HG03159 (cell line): Measurements from ENCODE around the gene GNAL.
"Not testable (repeated sequence)": the region's sequence is repeated elsewhere in the genome, so short reads cannot be mapped to it uniquely, and the experiment has no call there.

Experiments used
- ATAC-seq: cut with Tn5 transposase; IDR thresholded peaks from one replicate; pipeline ENCODE4 v1.9.1; 2021; ENCODE audit warnings: mild to moderate bottlenecking, moderate library complexity; ENCODE audit not compliant: unreplicated experiment

The GNAL gene

GRCh38 chr18:11688972-11689668 lies at the start of gene GNAL:
Gene GNAL (plus strand): TSS chr18:11689264. CDS start chr18:11689564, 300 bp downstream.
- ATAC-seq = peak; percentile 72

DNA sequence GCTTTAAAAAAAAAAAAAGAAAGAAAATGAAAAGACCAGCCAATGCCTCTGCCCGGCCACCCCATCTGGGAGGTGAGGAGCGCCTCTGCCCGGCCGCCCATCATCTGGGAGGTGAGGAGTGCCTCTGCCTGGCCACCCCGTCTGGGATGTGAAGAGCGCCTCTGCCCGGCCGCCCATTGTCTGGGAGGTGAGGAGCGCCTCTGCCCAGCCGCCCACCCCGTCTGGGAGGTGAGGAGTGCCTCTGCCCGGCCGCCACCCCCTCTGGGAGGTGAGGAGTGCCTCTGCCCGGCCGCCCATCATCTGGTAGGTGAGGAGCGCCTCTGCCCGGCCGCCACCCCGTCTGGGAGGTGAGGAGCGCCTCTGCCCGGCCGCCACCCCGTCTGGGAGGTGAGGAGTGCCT lies 41.8 kb upstream of the GNAL start:
- not testable (repeated sequence) for ATAC-seq

GRCh38 chr18:11647804-11648203 lies 41.3 kb upstream of the GNAL start:
- not testable (repeated sequence) for ATAC-seq

DNA sequence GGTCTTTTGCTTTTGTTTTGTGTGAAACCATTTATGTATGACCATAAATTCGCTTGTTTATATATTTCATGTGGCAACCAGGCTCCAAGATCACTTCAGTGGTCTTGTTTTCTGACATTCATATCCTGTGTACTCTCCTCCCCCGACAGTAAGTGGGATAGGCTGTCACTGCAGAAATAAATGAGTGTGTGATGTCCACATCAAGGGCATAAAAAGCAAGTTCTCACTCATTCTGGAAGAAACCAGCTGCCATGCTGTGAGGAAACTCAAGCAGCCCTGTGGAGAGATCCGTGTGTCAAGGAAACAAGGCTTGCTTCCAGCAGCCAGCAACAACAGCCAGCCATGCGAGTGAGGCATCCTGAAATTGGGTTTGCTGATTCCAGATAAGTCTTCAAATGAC lies 39.2 kb upstream of the GNAL start:
- no peak for ATAC-seq

DNA sequence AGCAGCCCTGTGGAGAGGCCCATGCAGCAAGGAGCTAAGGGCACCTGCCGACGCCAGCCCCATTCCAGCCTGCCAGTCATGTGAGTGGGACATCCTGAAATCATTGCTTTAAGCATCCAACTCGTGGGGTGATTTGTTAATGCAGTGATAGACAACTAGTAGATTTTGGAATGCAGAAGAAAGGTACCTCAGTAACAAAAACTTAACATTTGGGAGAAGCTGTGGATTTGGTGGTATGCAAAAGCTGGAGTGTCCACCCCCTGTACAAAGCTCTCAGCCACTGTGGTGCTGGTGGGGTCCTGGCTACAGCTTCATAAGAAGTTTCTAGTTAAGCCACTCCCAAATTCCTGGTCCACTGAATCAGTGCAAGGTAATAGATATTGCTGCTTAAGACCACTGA lies 37.2 kb upstream of the GNAL start:
- ATAC-seq = no peak

GRCh38 chr18:11653521-11653920 lies 35.5 kb upstream of the GNAL start:
- ATAC-seq = no peak

DNA sequence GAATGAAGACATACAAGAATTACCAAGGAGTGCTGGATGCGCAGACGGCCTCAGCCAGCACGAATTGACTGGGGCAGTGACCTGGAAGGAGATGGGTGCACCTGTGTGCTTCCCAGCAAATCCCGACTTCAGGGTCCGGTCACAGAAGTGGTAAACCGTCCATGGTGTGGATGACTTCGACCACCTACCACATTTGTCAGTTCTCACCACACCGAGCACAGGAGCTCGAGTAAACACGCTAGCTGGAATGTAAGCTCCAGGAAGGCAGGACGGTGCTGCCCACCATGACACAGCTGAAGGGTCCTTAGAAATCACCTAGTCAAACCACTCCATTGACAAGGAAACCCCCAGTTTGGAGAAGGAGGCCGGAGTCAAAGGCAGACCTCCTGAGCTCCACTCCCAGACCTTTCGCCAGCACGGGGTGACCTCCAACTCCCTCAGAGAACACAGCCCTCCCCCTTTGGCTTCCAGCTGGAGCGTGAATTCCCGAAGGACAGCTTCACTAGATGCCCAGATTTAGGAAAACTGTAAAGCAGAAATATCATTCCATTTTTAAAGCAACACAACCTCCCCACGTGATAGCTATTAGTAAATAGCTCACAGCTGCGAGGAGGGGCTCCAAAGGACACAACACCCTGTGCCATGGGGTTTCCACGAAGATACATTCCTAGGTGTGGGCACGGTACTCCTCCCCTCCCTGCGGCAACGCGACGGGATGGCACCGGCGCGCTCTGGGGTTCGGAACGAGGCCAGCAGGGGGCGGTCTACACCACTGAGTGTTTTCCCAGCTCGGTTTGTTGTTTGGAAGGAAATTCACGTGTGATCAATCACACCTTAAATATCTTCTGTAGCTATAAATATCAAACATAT lies 34.1 kb upstream of the GNAL start:
- no peak for ATAC-seq

DNA sequence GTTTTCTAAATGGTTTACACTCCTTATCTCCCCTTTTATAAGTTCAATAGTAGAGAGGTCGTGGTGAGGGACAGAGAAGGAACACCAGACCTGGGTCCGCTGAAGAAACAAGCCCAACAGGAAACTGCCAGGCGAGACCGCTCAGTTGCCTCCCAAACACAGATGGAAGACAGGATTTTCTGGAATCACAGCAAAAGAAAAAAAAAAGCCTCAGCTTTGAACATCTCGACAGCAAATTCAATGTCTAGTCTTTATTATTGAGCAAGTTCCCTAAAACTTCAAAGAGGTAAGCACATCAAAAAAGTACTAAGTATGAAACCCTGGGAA lies 33.5 kb upstream of the GNAL start:
- ATAC-seq = no peak

GRCh38 chr18:11657152-11657551 lies 31.9 kb upstream of the GNAL start:
- ATAC-seq = no peak

DNA sequence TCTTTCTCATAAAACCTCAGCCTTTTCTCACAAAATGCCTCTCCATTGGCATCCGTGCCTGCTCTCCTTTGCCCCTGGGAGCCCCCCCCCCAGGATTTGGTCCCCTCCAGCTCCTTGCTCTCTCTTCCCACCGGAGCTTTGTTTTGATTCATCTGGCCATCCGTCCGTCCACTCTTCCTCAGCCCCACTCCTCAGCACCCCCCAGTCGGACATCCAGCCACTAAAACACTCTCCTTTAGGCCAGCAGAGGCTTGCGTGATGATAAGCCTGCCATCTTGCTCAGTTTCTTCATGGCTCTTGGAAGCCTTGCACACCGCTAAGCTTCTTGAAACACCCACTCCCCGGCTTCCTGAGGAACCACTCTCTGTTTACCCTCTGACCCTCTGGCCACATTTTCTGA lies 31.5 kb upstream of the GNAL start:
- ATAC-seq = no peak

DNA sequence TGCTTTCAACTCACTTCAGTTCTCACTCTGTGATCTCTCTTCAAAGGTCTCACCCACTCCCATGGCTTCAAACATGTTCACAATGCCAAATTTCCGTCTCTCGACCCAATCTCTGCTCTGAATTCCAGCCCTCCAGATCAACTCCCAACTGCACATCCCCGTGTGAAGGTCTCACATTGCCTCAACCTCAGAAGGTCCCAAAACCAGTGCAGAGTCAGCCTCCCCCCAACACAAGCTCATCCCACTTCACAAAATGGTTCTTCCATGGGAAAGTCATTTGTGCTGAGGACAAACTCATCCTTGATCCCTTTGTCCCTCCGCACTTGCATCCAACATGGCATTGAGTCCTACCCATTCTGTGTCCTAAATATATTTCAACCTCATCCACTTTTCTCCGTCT lies 31.0 kb upstream of the GNAL start:
- no peak for ATAC-seq

GRCh38 chr18:11658989-11659388 lies 30.1 kb upstream of the GNAL start:
- ATAC-seq = no peak

GRCh38 chr18:11660691-11661090 lies 28.4 kb upstream of the GNAL start:
- no peak for ATAC-seq

GRCh38 chr18:11661430-11661829 lies 27.6 kb upstream of the GNAL start:
- no peak for ATAC-seq

GRCh38 chr18:11663439-11664029 lies 25.5 kb upstream of the GNAL start:
- no peak for ATAC-seq

GRCh38 chr18:11664286-11664685 lies 24.8 kb upstream of the GNAL start:
- no peak for ATAC-seq

DNA sequence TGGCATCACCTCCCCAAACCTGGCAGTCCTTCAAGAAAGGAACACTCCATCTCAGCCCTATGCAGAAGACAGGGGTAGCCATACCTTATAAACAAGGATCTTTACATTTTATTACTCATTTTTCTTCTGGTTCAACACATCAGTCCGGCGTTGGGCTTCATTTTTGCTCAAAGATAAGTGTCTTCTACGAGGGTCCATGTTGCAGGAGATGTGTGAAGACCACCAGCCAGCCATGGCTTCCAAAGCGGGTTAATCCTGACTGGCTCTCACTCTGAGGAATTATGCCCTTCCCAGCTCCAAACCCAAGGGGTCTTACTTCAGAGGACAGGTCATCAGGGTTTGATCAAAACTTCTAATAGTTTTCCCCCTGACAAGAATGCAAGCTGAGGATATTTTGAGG lies 23.9 kb upstream of the GNAL start:
- ATAC-seq = no peak

- ATAC-seq = no peak
These were observed 23.5 kb upstream of the GNAL start for GRCh38 chr18:11665587-11665986.

- no peak for ATAC-seq
These were observed 22.9 kb upstream of the GNAL start for GRCh38 chr18:11666176-11666575.

- ATAC-seq = no peak
These were observed 22.2 kb upstream of the GNAL start for GRCh38 chr18:11666831-11667230.

DNA sequence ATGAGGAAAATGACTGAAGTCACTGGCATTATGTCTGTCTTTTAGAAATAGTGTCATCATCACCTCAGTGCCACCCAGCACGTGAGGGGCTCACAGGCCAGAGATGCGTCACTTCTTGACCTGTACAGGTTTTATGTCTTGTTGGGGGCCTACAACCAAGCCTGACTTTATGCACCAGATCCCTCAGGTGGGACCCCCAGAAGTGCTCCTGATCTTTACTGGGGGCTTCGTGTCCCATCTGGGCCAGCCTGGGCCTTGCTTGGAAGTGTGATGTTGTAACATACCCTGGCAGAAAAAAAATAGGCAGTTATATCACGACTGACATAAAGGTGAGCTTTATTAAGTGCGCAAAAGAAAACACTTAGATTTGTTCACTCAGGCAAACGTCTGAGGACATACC lies 21.5 kb upstream of the GNAL start:
- ATAC-seq = no peak
